Measurements from ENCODE around the gene MINK1.
"Not testable (repeated sequence)": the region's sequence is repeated elsewhere in the genome, so short reads cannot be mapped to it uniquely, and the experiment has no call there.

MINK1 gene

DNA sequence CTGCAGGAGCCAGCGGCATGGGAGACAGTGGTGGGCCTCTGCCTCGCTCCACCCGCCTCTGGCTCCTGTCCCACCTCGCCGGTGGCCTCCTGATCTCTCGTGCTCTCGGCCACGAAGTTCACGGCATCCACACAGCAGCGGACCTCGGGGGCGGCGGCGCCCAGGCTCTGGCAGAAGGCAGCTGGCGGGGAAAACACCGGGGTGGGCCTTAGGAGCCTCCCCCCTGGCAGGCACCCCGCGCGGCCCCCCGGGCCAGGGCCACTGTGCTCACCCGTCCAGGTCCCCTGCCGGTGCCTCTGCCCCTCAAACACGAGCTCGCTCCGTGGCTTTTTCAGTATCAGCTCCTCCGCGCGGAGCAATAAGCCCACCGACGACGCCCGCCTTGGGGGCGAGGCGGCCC is 65.8 kb downstream of the MINK1 start:
- no peak for DNase-seq (ENCODE audit: low spot score)

DNA sequence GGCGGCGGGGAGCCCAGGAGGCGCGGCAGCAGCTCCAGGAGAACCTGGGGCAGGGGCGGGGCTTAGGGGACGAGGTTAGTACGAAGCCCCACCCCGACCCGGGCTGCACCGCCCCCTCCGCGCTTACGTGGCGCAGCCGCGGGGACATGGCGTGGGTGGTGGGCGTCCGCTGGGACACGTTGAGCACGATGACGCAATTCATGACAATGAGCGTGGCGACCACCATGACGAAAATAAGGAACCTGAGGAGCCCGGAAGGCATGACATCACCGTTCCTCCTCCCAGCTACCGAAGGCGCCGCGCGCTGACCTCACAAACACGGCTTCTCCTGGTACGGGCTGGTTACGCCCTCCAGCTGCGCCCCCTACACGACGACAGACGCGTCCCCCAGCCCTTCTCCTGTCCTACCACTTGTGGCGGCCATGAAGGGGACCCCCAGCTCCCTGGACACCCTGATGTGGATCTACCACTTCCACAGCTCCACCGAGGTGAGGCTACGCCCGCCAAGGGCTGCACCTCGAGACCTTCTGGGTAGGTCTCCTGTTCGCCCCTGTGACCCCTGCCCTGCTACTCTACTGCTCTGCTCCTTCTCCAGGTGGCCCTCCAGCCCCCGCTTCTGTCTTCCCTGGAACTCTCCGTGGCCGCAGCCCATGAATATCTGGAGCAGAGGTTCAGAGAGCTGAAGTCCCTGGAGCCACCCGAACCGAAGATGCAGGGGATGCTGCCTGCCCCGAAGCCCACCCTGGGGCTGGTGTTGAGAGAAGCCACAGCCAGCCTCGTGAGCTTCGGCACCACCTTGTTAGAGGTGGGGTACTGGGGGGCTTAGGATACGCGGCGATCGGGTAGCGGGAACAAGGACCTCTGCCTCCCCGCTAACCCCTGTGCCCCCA is 66.4 kb downstream of the MINK1 start, which contains the start of gene C17orf107:
TSS of gene C17orf107 (plus strand) at position 196 of the 890 bp plus-strand sequence. CDS start at position 423, 227 bp downstream.
- DNase-seq (ENCODE audit: low spot score): no peak

- DNase-seq (ENCODE audit: low spot score): no peak
Measured at GRCh38 chr17:4900231-4901107, 67.3 kb downstream of the MINK1 start.

DNA sequence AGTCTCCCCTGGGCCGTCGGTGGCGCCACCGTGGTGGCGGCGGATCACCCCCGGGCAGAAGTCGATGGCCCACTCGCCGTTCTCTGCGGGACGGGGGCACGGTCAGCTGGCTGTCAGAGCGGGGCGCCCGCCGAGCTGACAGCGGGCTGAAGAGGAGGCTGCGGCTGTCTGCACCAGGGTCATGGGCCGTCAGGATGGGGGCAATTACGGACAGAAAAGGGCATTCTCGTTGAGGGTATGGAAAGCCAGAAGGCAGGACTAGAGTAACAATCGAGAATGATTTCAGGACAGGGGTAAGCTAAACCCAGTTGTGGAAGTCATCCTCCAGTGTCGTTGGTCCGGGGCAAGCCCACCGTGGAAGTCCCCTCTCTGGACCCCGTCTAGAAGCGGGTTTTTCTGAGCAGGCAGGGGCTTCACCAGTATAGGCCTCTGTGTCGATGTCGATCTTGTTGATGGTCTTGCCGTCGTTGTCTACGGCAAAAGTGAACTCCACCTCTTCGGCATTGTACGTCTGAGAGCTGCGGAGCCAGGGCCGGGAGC is 68.0 kb downstream of the MINK1 start:
- DNase-seq (ENCODE audit: low spot score): no peak

GRCh38 chr17:4901648-4902344 is 68.7 kb downstream of the MINK1 start:
- no peak for DNase-seq (ENCODE audit: low spot score)

GRCh38 chr17:4902540-4902939 is 69.4 kb downstream of the MINK1 start:
- peak; percentile 60 for DNase-seq (ENCODE audit: low spot score)

DNA sequence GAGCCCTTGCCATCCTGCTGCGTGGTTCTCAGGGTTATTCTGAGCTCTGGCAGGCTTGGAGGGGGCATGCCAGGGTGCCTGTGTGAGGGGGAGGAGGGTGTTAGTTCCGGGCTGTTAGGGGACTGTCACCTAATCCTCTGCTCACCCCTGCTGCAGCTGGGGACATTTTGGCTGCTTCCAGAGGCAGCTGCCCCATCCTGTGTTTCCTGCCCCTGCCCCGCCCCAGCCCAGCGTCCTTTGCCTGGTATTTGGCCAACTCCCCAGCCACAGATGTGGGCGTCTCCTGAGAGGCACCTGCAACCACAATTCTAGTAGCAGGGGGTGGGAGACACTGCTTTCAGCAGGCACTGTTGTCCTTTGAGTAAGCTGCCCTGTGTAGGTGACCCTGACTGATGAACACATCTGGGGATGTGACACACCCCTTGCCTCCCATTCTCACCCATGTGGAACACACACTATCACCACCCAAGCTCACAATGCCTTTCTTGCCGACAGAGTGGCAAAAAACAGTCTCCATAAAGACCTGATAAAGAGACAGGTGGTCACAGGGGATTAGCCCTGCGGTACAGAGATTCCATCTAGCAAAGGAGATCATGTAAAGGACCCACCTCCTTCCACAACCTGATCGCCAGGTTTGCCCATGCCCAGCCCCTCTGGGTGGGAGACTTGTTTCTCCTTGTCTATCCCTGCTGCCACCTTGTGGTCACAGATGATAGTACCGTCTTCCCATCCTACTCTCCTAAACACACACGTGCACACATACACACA is 70.1 kb downstream of the MINK1 start, which contains the start of gene CHRNE:
TSS of gene CHRNE (minus strand) at position 48 of the 768 bp plus-strand sequence. CDS start at position 13, 35 bp downstream.
- peak; percentile 89 for DNase-seq (ENCODE audit: low spot score)

- DNase-seq (ENCODE audit: low spot score): not testable (repeated sequence)
Measured at GRCh38 chr17:4906642-4907041, 73.5 kb downstream of the MINK1 start.

- peak; percentile 44 for DNase-seq (ENCODE audit: low spot score)
Measured at GRCh38 chr17:4908301-4908700, 75.2 kb downstream of the MINK1 start.

DNA sequence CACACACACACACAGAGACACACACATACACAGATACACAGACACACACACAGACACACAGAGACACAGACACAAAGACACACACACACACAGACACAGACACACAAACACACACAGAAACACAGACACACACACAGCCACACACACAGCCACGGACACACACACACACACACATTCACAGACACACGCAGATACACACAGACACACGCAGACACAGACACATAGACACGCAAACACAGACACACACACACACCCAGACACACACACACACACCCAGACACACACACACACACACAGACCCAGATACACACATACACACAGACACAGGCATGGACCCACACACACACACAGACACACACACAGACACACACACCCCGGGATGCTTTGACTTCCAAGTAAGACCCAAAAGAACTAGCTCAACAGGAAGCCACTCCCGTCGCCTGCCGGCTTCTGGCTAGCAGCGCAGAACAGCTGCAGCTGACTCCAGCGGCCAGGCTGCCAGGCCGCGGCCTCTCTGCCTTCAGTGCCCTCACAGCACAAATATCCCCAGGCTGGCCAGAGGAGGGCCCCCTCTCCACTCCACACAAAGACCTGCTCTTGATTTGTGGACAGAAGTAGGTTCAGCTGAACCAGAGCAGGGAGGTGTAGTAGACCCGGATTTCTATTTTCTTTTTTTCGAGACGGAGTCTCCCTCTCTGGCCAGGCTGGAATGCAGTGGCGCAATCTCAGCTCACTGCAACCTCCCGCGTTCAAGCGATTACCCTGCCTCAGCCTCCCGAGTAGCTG is 75.8 kb downstream of the MINK1 start:
- peak; percentile 92 for DNase-seq (ENCODE audit: low spot score)

GRCh38 chr17:4913994-4914393 is 80.9 kb downstream of the MINK1 start:
- DNase-seq (ENCODE audit: low spot score): no peak

DNA sequence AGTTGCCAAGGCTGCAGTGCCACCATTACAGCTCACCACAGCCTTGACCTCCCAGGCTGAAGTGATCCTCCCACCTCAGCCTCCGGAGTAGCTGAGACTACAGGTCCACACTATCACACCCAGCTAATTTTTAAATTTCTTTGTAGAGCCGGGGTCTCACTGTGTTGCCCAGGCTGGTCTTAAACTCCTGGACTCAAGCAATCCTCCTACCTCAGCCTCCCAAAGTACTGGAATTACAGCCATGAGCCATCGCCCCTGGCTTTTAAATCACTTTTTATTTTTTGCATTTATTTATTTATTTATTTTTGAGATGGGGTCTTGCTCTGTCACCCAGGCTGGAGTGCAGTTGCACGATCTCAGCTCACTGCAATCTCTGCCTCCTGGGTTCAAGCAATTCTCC is 81.4 kb downstream of the MINK1 start:
- not testable (repeated sequence) for DNase-seq (ENCODE audit: low spot score)

GRCh38 chr17:4919511-4920047 is 86.4 kb downstream of the MINK1 start:
- peak; percentile 98 for DNase-seq (ENCODE audit: low spot score)

DNA sequence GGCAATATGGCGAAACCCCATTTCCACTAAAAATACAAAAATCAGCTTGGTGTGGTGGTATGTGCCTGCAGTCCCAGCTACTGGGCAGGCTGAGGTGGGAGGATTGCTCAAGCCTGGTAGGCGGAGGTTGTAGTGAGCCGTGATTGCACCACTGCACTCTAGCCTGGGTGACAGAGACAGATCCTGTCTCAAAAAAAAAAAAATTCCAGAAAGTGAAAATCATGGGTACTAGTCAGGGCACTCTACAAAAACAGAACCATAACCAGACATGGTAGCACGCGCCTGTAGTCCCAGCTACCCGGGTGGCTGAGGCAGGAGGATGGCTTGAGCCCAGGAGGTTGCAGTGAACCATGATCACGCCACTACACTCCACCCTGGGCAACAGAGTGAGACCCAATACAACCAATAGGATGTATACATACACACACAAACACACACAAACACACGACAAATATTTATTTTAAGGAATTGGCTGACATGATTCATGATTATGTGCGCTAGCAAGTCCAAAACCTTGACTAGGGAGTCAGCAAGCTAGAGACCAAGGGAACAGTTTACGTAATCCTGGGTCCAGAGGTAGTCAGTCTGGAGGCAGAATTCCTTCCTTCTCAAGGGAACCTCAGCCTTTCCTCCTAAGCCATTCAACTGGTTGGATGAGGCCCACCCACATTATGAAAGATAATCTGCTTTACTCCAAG is 87.4 kb downstream of the MINK1 start:
- no peak for DNase-seq (ENCODE audit: low spot score)

DNA sequence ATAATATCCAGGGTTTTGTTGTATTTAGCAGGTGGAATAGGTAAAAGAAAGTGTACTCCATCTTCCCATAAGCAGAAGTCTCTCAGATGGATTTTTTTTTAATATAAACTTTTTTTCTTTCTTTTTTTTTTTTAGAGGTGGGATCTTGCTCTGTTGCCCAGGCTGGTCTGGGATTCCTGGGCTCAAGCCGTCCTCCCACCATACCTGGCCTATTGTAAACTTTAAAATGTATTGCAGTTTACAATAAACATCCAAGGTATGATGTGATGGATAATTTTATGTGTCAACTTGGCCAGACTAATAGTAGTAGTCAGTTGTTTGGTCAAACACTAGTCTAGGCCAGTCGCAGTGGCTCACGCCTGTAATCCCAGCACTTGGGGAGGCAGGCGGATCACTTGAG is 88.2 kb downstream of the MINK1 start:
- DNase-seq (ENCODE audit: low spot score): no peak

DNA sequence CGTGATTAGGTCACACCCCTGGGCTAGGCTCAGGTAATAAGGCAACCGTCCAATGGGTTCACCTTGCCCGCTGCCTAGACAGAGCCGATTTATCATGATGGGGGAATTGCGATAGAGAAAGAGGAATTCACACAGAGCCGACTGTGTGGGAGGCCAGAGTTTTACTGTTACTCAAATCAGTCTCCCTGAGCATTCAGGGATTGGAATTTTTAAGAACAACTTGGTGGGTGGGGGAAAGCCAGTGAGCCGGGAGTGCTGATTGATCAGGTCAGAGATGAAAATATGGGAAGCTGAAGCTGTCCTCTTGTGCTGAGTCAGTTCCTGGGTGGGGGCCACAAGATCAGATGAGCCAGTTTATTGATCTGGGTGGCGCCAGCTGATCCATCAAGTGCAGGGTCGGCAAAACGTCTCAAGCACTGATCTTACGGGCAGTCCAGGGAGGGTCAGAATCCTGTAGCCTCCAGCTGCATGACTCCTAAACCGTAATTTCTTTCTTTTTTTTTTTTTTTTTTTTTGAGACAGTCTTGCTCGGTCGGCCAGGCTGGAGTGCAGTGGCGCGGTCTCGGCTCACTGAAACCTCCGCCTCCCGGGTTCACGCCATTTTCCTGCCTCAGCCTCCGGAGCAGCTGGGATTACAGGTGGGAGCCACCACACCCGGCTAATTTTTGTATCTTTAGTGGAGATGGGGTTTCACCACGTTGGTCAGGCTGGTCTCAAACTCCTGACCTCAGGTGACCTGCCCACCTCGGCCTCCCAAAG is 93.6 kb downstream of the MINK1 start:
- DNase-seq (ENCODE audit: low spot score): not testable (repeated sequence)

GRCh38 chr17:4928881-4929280 is 95.7 kb downstream of the MINK1 start:
- DNase-seq (ENCODE audit: low spot score): no peak

DNA sequence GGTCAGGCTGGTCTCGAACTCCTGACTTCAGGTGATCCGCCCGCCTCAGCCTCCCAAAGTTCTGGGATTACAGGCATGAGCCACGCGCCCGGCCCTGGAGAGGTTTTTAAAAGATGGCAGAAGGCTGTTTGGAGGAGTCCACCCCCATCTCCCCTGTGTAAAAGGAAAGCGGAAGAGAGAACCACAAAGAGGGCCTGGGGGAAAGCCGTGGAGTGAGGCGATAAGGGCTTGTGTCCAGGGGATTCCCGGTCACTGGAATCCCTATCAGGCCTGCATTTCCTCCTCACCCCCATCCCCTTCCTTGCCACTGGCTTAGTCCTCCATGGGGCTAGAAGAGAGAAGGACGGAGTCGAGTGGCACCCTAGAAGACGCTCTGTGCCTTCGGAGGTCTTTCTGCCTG is 98.8 kb downstream of the MINK1 start, which contains the start of gene GP1BA:
TSS of gene GP1BA (plus strand) at position 315 of the 400 bp plus-strand sequence. CDS start 328 bp downstream, outside the sequence.
- DNase-seq (ENCODE audit: low spot score): no peak
